K562 (cell line): ENCODE results near the gene CDC20B. TPM values are rescaled to one million over a fixed set of nuclear protein-coding genes. Genes with fewer than 3 reads are reported as not detected.
"Not testable (repeated sequence)": the region's sequence is repeated elsewhere in the genome, so short reads cannot be mapped to it uniquely, and the experiment has no call there.

ENCODE experiments used
- ATAC-seq: fragments of 200-7000 bp; cut with Tn5 transposase; 3 replicates; pipeline ENCODE4 v1.9.1; 2020; ENCODE audit warnings: moderate library complexity
- BruUV-seq: library from RNA; stranded (reverse); fragments of 400-500 nt; replicated peaks from 2 replicates; lab custom pipeline; 2021; lab: Mats Ljungman, UMichigan
- CTCF ChIA-PET: fragments of 300-600 bp; formaldehyde crosslinking; extraction: SDS; loops from one replicate; lab custom pipeline; 2021; ENCODE audit warnings: low intra/inter-chr PET ratio; lab: Yijun Ruan, JAX
- POLR2A ChIA-PET: fragments of 300-600, 350-650 bp; sonication (Branson Sonifier 250); formaldehyde crosslinking; extraction: SDS; loops from one replicate; lab custom pipeline; 2021; ENCODE audit warnings: antibody characterized with exemption, inconsistent platforms; lab: Yijun Ruan, JAX
- DNase-seq, 4 experiments: peaks; one replicate each; pipeline versions ENCODE4 v3.0.0 to v3.0.0-alpha.2; 2011 to 2018; ENCODE audit warnings: low spot score in 3 of 4, mixed read lengths in 3 of 4; ENCODE audit errors: extremely low read depth in 1 of 4
- FAIRE-seq: peaks from 2 replicates; lab custom pipeline; 2011; peaks lifted over from hg19 to GRCh38; lab: Jason Lieb, UNC
- H2AFZ ChIP-seq: 2 replicates; pipeline ENCODE4 v1.6.0; 2011; ENCODE audit warnings: low read depth, low read length, control low read depth, inconsistent platforms
- H3K27ac ChIP-seq: fragments of 200-600 bp; 3 replicates; pipeline ENCODE4 v1.8.0; 2011; ENCODE audit warnings: low read depth, mild to moderate bottlenecking, control low read depth, inconsistent platforms, low read length, moderate library complexity, mixed read lengths; ENCODE audit errors: extremely low read depth
- H3K27me3 ChIP-seq, 2 experiments: fragments of 300-600 bp in 1 of 2; 2 replicates in 1 of 2; 3 replicates in 1 of 2; pipeline versions ENCODE4 v1.6.0 to v1.8.0; 2011; ENCODE audit warnings: inconsistent platforms in 2 of 2, low read length in 2 of 2, mild to moderate bottlenecking in 1 of 2, mixed read lengths in 1 of 2, moderate library complexity in 1 of 2; ENCODE audit not compliant: control insufficient read depth in 2 of 2, insufficient read depth in 2 of 2
- H3K36me3 ChIP-seq: fragments of 300-600 bp; 3 replicates; pipeline ENCODE4 v1.8.0; 2011; ENCODE audit warnings: mild to moderate bottlenecking, low read length, inconsistent platforms; ENCODE audit not compliant: control insufficient read depth, insufficient read depth
- H3K4me1 ChIP-seq, 2 experiments: fragments of 200-600 bp in 1 of 2; replicated peaks in 1 of 2; 2 replicates in 1 of 2; 3 replicates in 1 of 2; pipeline versions ENCODE4 v1.5.1 to v1.8.0; 2011; ENCODE audit warnings: inconsistent platforms in 2 of 2, low read length in 2 of 2, mild to moderate bottlenecking in 1 of 2, mixed read lengths in 1 of 2, moderate library complexity in 1 of 2; ENCODE audit not compliant: control insufficient read depth in 2 of 2, insufficient read depth in 2 of 2
- H3K4me2 ChIP-seq: 2 replicates; pipeline ENCODE4 v1.6.1; 2011; ENCODE audit warnings: low read length, control low read depth, inconsistent platforms, mixed read lengths; ENCODE audit not compliant: insufficient read depth
- H3K4me3 ChIP-seq: fragments of 200-600 bp; sonication (generic), shearing (Covaris generic); 2 replicates; pipeline ENCODE4 v1.5.1; 2016; ENCODE audit warnings: control low read depth, inconsistent platforms
- H3K79me2 ChIP-seq: fragments of 200-600 bp; 3 replicates; pipeline ENCODE4 v1.8.0; 2011; ENCODE audit warnings: low read length, inconsistent platforms; ENCODE audit not compliant: control insufficient read depth, insufficient read depth
- H3K9ac ChIP-seq, 2 experiments: 2 replicates each; pipeline versions ENCODE4 v1.6.0 to v1.6.1; 2011; ENCODE audit warnings: low read depth in 2 of 2, low read length in 2 of 2, control low read depth in 1 of 2, inconsistent platforms in 1 of 2, mild to moderate bottlenecking in 1 of 2, mixed read lengths in 1 of 2; ENCODE audit not compliant: insufficient read depth in 1 of 2
- H3K9me1 ChIP-seq: one replicate; pipeline ENCODE4 v1.6.0; 2011; ENCODE audit warnings: inconsistent platforms, mild to moderate bottlenecking, low read length, moderate library complexity; ENCODE audit not compliant: control insufficient read depth, insufficient read depth
- H3K9me3 ChIP-seq: replicated peaks from 2 replicates; pipeline ENCODE4 v1.5.1; 2011; ENCODE audit warnings: low read depth, low read length, inconsistent platforms; ENCODE audit not compliant: control insufficient read depth, insufficient read depth
- H4K20me1 ChIP-seq: replicated peaks from 2 replicates; pipeline ENCODE4 v1.6.1; 2011; ENCODE audit warnings: low read length, inconsistent platforms, mixed read lengths; ENCODE audit not compliant: control insufficient read depth, insufficient read depth
- RBM17 ChIP-seq: fragments of 200-400 bp; formaldehyde crosslinking; IDR thresholded peaks from 2 replicates; pipeline ENCODE4 v1.6.1; 2017; ENCODE audit warnings: low read depth, mild to moderate bottlenecking, low read length, borderline replicate concordance
- WGBS: fragments of 100-300 bp; shearing (Covaris generic); methylation state at CpG from one replicate; pipeline ENCODE4 v1.1.6; 2016; ENCODE audit warnings: low coverage, mixed read lengths; ENCODE audit not compliant: insufficient coverage; ENCODE audit errors: missing lambda C conversion rate; 5-methylcytosine and 5-hydroxymethylcytosine counted together
- in situ Hi-C: fragments of 300-500 bp; cut with MboI; formaldehyde crosslinking; loops from 4 replicates; pipeline ENCODE4 v1.15.0; 2018; ENCODE audit warnings: inconsistent platforms, mixed read lengths
- intact Hi-C: fragments of 100-400 bp; cut with micrococcal nuclease; formaldehyde crosslinking; loops from 2 replicates; pipeline ENCODE4 v1.14.2; 2022
- polyA plus RNA-seq, 8 experiments: library from polyadenylated mRNA; depleted of rRNA in 4 of 8; stranded (reverse) in 5 of 8; unstranded in 3 of 8; fragments of >200 nt; fragmentation: Nextera tagmentation in 2 of 8; fragmentation: Illumina TruSeq in 1 of 8; extraction: Ambion mirVana in 2 of 8; extraction: Trizol in 1 of 8; gene quantifications; 2 replicates each; pipeline versions ENCODE4 v1.2.1 to v1.2.3, GENCODE V29; 2011 to 2014; ENCODE audit warnings: inconsistent platforms in 1 of 8, missing spikeins in 1 of 8
- total RNA-seq, 7 experiments: library from RNA; depleted of rRNA in 6 of 7; stranded (reverse); fragments of >200 nt in 6 of 7; fragmentation: Illumina TruSeq in 2 of 7; extraction: Trizol in 2 of 7; gene quantifications; 2 replicates each; pipeline versions ENCODE4 v1.2.1 to v1.2.3, GENCODE V29; 2011 to 2021; ENCODE audit warnings: low replicate concordance in 1 of 7
- TF ChIP-seq, protein P1 (sequence below), 2 experiments: fragments of 450-650 bp in 1 of 2; sonication (generic) in 1 of 2; formaldehyde crosslinking; conservative IDR thresholded peaks; 2 replicates each; pipeline versions ENCODE4 v1.4.0 to v1.8.1; 2020 to 2022; ENCODE audit warnings: mild to moderate bottlenecking in 1 of 2, missing genetic modification reagents in 1 of 2

CDC20B gene
- total and polyA plus RNA-seq, 9 of the 15 experiments (the other 6 are each of a cell fraction or from before 2014, with no cell fraction given): 0.04 TPM; not detected in 8

DNA sequence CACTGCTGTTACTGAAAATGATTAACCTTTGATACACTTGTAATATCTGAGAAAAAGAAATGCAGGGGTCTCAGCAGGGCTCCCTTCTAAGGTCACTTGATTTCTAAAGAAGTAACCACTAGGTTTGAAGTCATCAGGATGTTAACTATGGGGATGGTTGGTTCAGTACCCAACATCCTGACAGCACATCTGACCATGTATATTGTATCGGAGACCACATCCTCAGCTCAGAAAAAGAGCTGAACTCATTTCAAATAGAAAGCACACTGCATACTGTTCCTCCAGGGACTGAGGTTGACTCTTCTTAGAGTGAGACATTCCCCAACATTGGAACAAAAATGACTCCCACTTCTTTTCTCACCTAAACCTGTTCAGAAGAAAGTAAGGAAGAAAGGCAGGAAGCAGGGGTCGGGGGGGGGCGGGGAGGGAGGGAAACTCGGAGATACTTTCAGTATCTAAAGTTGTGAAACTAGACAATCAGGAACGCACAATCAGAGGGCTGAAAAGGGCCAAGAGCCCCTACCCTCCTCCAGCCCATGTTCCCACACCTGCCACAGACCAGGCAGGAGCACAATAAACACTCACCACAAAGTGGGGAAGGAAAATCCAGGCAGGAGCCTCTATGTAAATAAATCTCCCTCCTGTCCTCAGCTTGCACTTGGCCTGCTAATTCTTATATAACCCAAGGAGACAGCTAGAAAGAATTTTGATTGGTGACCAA is 71.3 kb downstream of the CDC20B start:
- no peaks in the 10 kb centered on the region for H3K79me2 ChIP-seq
- H3K27me3 ChIP-seq: no peaks in the 10 kb centered on the region
- H3K4me2 ChIP-seq: no peak overlapping the region
- no peaks in the 10 kb centered on the region for H4K20me1 ChIP-seq
- H3K9ac ChIP-seq: no peak overlapping the region
- 0% methylated on average over 3 of the region's 5 CpGs for WGBS
- H3K27ac ChIP-seq: no peak overlapping the region
- ChIA-PET POLR2A (no interaction called here), CTCF (no interaction called here)
- intact Hi-C loops: no loop called here
- no peaks in the 10 kb centered on the region for H3K9me1 ChIP-seq
- H3K9me3 ChIP-seq: no peaks in the 10 kb centered on the region
- ATAC-seq (no peak), DNase-seq (no peak), FAIRE-seq (no peak)
- no peaks in the 10 kb centered on the region for H3K4me1 ChIP-seq
- TF ChIP-seq RBM17: no peak
- TF ChIP-seq, protein P1, sequence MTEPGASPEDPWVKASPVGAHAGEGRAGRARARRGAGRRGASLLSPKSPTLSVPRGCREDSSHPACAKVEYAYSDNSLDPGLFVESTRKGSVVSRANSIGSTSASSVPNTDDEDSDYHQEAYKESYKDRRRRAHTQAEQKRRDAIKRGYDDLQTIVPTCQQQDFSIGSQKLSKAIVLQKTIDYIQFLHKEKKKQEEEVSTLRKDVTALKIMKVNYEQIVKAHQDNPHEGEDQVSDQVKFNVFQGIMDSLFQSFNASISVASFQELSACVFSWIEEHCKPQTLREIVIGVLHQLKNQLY (CRISPR knock-in tag; conservative IDR thresholded peaks at IDR 0.05): no peak
- BruUV-seq: no TSS peak
- no peak overlapping the region for H3K4me3 ChIP-seq
- no peak overlapping the region for H2AFZ ChIP-seq
- in situ Hi-C loops: no loop called here
- H3K36me3 ChIP-seq: no peaks in the 10 kb centered on the region

DNA sequence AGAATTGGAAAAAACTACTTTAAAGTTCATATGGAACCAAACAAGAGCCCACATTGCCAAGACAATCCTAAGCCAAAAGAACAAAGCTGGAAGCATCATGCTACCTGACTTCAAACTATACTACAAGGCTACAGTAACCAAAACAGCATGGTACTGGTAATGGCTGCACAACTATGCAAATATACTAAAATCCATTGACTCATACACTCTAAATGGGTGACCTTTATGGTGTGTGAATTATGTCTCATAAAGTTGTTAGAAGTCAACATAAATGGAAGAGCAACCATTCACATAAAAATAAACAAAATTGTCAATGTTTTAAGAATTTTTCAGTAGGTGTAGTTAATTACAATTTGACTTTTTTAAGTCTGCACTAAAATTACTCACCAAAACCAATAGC is 71.8 kb downstream of the CDC20B start:
- ATAC-seq, H3K9me1 ChIP-seq, H3K4me2 ChIP-seq, H3K79me2 ChIP-seq, DNase-seq, H3K9ac ChIP-seq, POLR2A ChIA-PET, BruUV-seq, H3K9me3 ChIP-seq, H4K20me1 ChIP-seq, intact Hi-C loops, CTCF ChIA-PET, H3K27ac ChIP-seq, H3K36me3 ChIP-seq, H2AFZ ChIP-seq, H3K4me1 ChIP-seq, in situ Hi-C loops, H3K27me3 ChIP-seq, FAIRE-seq, H3K4me3 ChIP-seq: not testable (repeated sequence)
